Endometrium (tissue), 2 donors: ENCODE results near the gene POLR2H.

ENCODE experiments used
- FAIRE-seq: peaks from 2 replicates; lab custom pipeline; 2012; peaks lifted over from hg19 to GRCh38; lab: Jason Lieb, UNC
- donor health status: control.
- donor health status: control.

Gene POLR2H

GRCh38 chr3:184352149-184352785 lies 9.2 kb upstream of the POLR2H start:
- no peak for FAIRE-seq

- FAIRE-seq: no peak
Measured at GRCh38 chr3:184352897-184353545, 8.5 kb upstream of the POLR2H start.

- FAIRE-seq: no peak
Measured at GRCh38 chr3:184353546-184353941, 8.0 kb upstream of the POLR2H start.

- no peak for FAIRE-seq
Measured at GRCh38 chr3:184354121-184354728, 7.3 kb upstream of the POLR2H start.

- FAIRE-seq: no peak
Measured at GRCh38 chr3:184354754-184355153, 6.8 kb upstream of the POLR2H start.

GRCh38 chr3:184355261-184356040 lies 6.1 kb upstream of the POLR2H start:
- FAIRE-seq: no peak

- no peak for FAIRE-seq
Measured at GRCh38 chr3:184357248-184358123, 4.0 kb upstream of the POLR2H start.

GRCh38 chr3:184358124-184358767 lies 3.3 kb upstream of the POLR2H start:
- no peak for FAIRE-seq

GRCh38 chr3:184358921-184359350 lies 2.6 kb upstream of the POLR2H start:
- FAIRE-seq: no peak

GRCh38 chr3:184359610-184360009 lies 1.9 kb upstream of the POLR2H start:
- FAIRE-seq: no peak

GRCh38 chr3:184360070-184360928 lies 1.2 kb upstream of the POLR2H start:
- FAIRE-seq: no peak

GRCh38 chr3:184360929-184361531 lies 480 bp upstream of the POLR2H start:
- FAIRE-seq: no peak

GRCh38 chr3:184361932-184362667 lies 590 bp downstream of the POLR2H start:
- FAIRE-seq: no peak

GRCh38 chr3:184362668-184363546 lies 1.4 kb downstream of the POLR2H start:
- FAIRE-seq: peak; percentile 93

GRCh38 chr3:184366619-184367289 lies 5.2 kb downstream of the POLR2H start:
- FAIRE-seq: no peak

GRCh38 chr3:184368116-184368515 lies 6.6 kb downstream of the POLR2H start:
- no peak for FAIRE-seq

- no peak for FAIRE-seq
Measured at GRCh38 chr3:184368586-184369183, 7.2 kb downstream of the POLR2H start.
